Heart right ventricle (tissue), 16 donors: ENCODE data around the gene RP9. TPM values are rescaled to one million over a fixed set of nuclear protein-coding genes. Genes with fewer than 3 reads are reported as not detected.

Experiments
- ATAC-seq, 8 donors: fragments of 200-7000 bp; cut with Tn5 transposase; one replicate each; pipeline ENCODE4 v1.9.1; 2020; ENCODE audit warnings: mild to moderate bottlenecking in 8 of 8, moderate library complexity in 8 of 8, moderate number of reproducible peaks in 1 of 8
- DNase-seq, 2 donors: peaks; one replicate each; pipeline ENCODE4 v3.0.0-alpha.2; 2020
- H3K27ac ChIP-seq, 10 donors: fragments of 200-600 bp; sonication (generic) in 2 of 10; one replicate each; pipeline versions ENCODE4 v1.5.0 to v1.8.0; 2020 to 2022; ENCODE audit warnings: mild to moderate bottlenecking in 3 of 10
- H3K27me3 ChIP-seq, 7 donors: fragments of 200-600 bp; one replicate each; pipeline ENCODE4 v1.8.0; 2021 to 2022; ENCODE audit warnings: mild to moderate bottlenecking in 2 of 7
- H3K36me3 ChIP-seq, 9 donors: fragments of 200-600 bp; sonication (generic) in 1 of 9; one replicate each; pipeline versions ENCODE4 v1.5.0 to v1.8.0; 2020 to 2022; ENCODE audit warnings: mild to moderate bottlenecking in 2 of 9
- H3K4me1 ChIP-seq, 9 donors: fragments of 200-600 bp; sonication (generic) in 1 of 9; one replicate each; pipeline versions ENCODE4 v1.5.0 to v1.8.0; 2020 to 2022; ENCODE audit warnings: mild to moderate bottlenecking in 4 of 9
- H3K4me3 ChIP-seq, 10 donors: fragments of 200-600 bp; sonication (generic) in 2 of 10; one replicate each; pipeline versions ENCODE4 v1.5.0 to v1.8.0; 2020 to 2022; ENCODE audit warnings: mild to moderate bottlenecking in 7 of 10, moderate library complexity in 2 of 10
- H3K9me3 ChIP-seq, 11 donors: fragments of 200-600 bp in 10 of 11; sonication (generic) in 2 of 11; one replicate each; pipeline versions ENCODE4 v1.5.0 to v1.8.0; 2013 to 2022; ENCODE audit warnings: mild to moderate bottlenecking in 2 of 11, control low read depth in 1 of 11, moderate library complexity in 1 of 11
- WGBS, 2 donors: extraction: QIAGEN DNeasy Blood & Tissue Kit; methylation state at CpG; one replicate each; pipeline ENCODE4 v1.1.7; 2013; ENCODE audit warnings: inconsistent platforms in 1 of 2; 5-methylcytosine and 5-hydroxymethylcytosine counted together
- intact Hi-C, 10 donors: fragments of 100-400 bp; cut with DNase I; formaldehyde crosslinking; loops; one replicate each; pipeline versions ENCODE4 v1.11.1 to v1.14.2; 2022
- long read RNA-seq, 3 donors: library from polyadenylated mRNA; unstranded; transcript quantifications; one replicate each; pipeline ENCODE4 v2.0.0, GENCODE V29; 2020 to 2021
- polyA plus RNA-seq, 2 donors: library from polyadenylated mRNA; stranded (reverse); fragments of 200-250 nt; gene quantifications; one replicate each; pipeline ENCODE4 v1.2.3, GENCODE V29; 2013
- total RNA-seq, 10 donors: library from RNA; stranded (reverse); fragmentation: NEBNext Ultra II Directional in 3 of 10; extraction: Animal tissue kit (Norgen Biotek cat#: 25700) in 3 of 10; gene quantifications; one replicate each; pipeline versions ENCODE4 v1.2.1 to v1.2.4, GENCODE V29; 2021 to 2023
- TF ChIP-seq, protein P1 (sequence below), 9 donors: fragments of 200-600 bp; sonication (generic) in 2 of 9; IDR thresholded peaks; one replicate each; pipeline versions ENCODE4 v1.5.0 to v1.8.0; 2021 to 2022; ENCODE audit warnings: antibody characterized with exemption in 9 of 9, mild to moderate bottlenecking in 5 of 9, moderate library complexity in 1 of 9
- donor health status: Arrhythmogenic right ventricular cardiomyopathy.
- donor health status: ischemic (EF 13 %, LVEDD 7.1; RV severe dilation, severe dysfunction).
- donor health status: healthy with polysubstance abuse.
- donor health status: DM: no; HTN: yes; CAD: no.
- donor health status: DM: no; HTN: no; CAD: no.
- donor health status: ischemic (EF 25% LVEDD 6.9; RV normal size, moderate dysfunction).
- donor health status: ischemic (EF 25% LVEDD 5.7; RV mildly dilated, moderate dysfunction).
- donor health status: healthy.
- donor health status: DM: yes; HTN: yes; CAD: no.
- donor health status: Ischemic cardiomyopathy.
- donor health status: ischemic (EF 35%, LVEDD 5.7; RV mildly dilated, moderate dysfunction).
- donor health status: nonischemic (EF 11% LVEDD 7.7; RV severe dilation, severe dysfunction).
- donor health status: DM: yes; HTN: yes; CAD: no.
- donor health status: PGD.
- donor health status: ischemic (EF 29% LVEDD 5.4; RV normal size, mild dysfunction).
- donor health status: nonischemic (EF 23%, LVEDD 6.1; RV moderate dilation, normal function).

The RP9 gene
- 10 to 100 TPM; 12.9 to 21.5 (median 18.8) TPM for total RNA-seq
- polyA plus RNA-seq: 10 to 100 TPM; 20.8 to 43.4 TPM
- long read RNA-seq, donor 1, transcript RP9-201 (6 exons, 1,121 nt): major isoform, 22 of 25 reads
- long read RNA-seq, donor 1, partial matches to known transcripts: 1 of 25 reads
- long read RNA-seq, donor 1, other reads (novel, unspliced or antisense): 2 of 25 reads
- long read RNA-seq, donor 2, transcript RP9-201 (6 exons, 1,121 nt): major isoform, 23 of 27 reads
- long read RNA-seq, donor 2, partial matches to known transcripts: 3 of 27 reads
- long read RNA-seq, donor 2, other reads (novel, unspliced or antisense): 1 of 27 reads
- long read RNA-seq, donor 3, partial matches to known transcripts: 0 of 2 reads
- long read RNA-seq, donor 3, other reads (novel, unspliced or antisense): 0 of 2 reads

DNA sequence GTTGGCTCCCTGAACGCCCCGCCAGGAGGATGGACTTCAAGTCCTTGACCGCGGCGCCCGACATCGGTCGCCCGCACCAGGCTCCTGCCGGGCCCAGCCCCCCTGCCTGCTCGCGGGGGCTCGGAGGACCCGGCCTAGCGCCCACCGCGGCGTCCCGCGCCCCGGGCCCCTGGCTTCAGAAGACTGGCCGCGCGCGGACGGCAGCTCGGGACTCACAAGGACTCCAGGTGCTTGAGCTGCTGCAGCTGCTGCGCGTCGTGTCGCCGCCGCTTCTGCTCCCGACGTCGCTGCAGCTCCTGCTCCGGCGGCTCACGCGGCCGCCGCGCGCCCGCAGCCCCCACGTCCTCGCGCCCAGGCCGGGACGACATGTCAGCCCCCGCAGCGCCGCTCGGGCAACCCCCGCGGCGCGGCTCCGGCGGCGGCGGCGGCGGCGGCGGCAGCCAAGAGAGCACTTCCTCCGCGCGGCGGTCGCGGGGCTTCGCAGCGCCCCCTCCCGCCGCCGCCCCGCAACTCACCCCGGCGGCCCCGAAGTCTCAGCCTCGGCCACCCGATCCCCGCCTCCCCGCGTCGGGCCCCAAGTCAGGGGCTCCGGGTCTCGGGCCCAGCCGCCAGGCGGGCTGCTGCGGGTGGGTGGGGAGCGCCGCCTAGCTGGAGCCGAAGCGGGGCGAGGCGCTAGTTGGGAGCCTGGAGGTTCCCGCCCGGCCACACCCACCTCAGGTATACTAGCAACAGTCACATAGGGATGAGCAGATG is at the start of gene RP9:
TSS of gene RP9 (minus strand) at position 400 of the 753 bp plus-strand sequence. CDS start at position 368, 32 bp downstream.
- TF ChIP-seq, protein P1, sequence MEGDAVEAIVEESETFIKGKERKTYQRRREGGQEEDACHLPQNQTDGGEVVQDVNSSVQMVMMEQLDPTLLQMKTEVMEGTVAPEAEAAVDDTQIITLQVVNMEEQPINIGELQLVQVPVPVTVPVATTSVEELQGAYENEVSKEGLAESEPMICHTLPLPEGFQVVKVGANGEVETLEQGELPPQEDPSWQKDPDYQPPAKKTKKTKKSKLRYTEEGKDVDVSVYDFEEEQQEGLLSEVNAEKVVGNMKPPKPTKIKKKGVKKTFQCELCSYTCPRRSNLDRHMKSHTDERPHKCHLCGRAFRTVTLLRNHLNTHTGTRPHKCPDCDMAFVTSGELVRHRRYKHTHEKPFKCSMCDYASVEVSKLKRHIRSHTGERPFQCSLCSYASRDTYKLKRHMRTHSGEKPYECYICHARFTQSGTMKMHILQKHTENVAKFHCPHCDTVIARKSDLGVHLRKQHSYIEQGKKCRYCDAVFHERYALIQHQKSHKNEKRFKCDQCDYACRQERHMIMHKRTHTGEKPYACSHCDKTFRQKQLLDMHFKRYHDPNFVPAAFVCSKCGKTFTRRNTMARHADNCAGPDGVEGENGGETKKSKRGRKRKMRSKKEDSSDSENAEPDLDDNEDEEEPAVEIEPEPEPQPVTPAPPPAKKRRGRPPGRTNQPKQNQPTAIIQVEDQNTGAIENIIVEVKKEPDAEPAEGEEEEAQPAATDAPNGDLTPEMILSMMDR (IDR thresholded peaks at IDR 0.05): peak; percentile 52 to 83 (median 67)
- Histone ChIP-seq H3K4me1 (peaks cover 12 to 54% (median 44%) of the 10 kb centered on the region in 9 donors), H3K36me3 (no peaks in the 10 kb centered on the region), H3K27me3 (peaks cover 0 to 9% (median 0%) of the 10 kb centered on the region in 7 donors), H3K27ac (peak within 1 kb of the TSS; percentile 56 to 94 (median 90)), H3K9me3 (no peaks in the 10 kb centered on the region), H3K4me3 (peak within 1 kb of the TSS; percentile 84 to 99 (median 98))
- peak; percentile 69 to 95 (median 86) for ATAC-seq
- intact Hi-C loops: loop anchor here in 6 of 10 donors (2.0 to 10.0 kb wide), 10 partner anchors 47 to 414 kb away; partner anchors contain the start of gene NT5C3A (in 2 of the 6)
- peak; percentile 57 to 76 for DNase-seq
- 0% methylated on average over 55 to 100 of the region's 100 CpGs for WGBS, 2 donors

- ATAC-seq (no peak), DNase-seq (no peak)
- H3K4me1 ChIP-seq: peaks cover 0 to 22% (median 13%) of the 10 kb centered on the region in 9 donors
- TF ChIP-seq, protein P1 (IDR thresholded peaks at IDR 0.05): no peak
- H3K27me3 ChIP-seq: no peaks in the 10 kb centered on the region
- no peak overlapping the region for H3K4me3 ChIP-seq
- H3K36me3 ChIP-seq: peaks cover 0 to 24% (median 0%) of the 10 kb centered on the region in 9 donors
- peaks cover 0 to 5% (median 0%) of the 10 kb centered on the region in 11 donors for H3K9me3 ChIP-seq
- 47 to 49% methylated on average over 2 of the region's 2 CpGs for WGBS, 2 donors
- intact Hi-C loops: no loop called here
- peak overlapping the region in 7 of 10 donors; percentile 8 to 73 (median 33) for H3K27ac ChIP-seq
These were observed 48.6 kb upstream of the RP9 start for GRCh38 chr7:33157781-33158180.

DNA sequence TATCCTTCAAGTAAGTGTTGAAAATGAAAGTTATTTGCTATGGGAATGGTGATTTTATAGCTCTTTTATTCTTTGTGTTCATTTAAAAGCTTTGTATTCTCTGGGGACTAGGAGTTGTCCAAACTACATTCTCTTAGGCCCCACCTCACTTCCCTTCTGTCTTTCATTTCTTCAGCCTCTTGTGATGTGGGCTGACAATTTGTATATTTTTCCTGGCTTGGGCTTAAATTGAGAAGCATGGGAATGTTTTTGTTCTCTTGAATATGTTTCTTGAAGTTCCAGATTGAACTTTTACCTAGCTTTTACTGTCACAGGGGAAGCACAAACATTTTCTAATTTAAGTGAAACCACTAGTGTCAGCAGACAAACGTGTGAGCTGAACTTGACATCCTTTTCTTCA is 48.1 kb upstream of the RP9 start:
- DNase-seq (no peak), ATAC-seq (peak in 5 of 8 donors; percentile 42 to 73 (median 52))

More for the DNA sequence above, 48.1 kb upstream of the RP9 start:
- Histone ChIP-seq H3K4me3 (no peak overlapping the region), H3K36me3 (peaks cover 0 to 24% (median 0%) of the 10 kb centered on the region in 9 donors), H3K4me1 (peaks cover 0 to 22% (median 13%) of the 10 kb centered on the region in 9 donors), H3K27ac (peak overlapping the region in 7 of 10 donors; percentile 8 to 73 (median 33)), H3K27me3 (no peaks in the 10 kb centered on the region), H3K9me3 (peaks cover 0 to 5% (median 0%) of the 10 kb centered on the region in 11 donors)
- 15 to 32% methylated on average over 1 of the region's 1 CpG for WGBS, 2 donors
- TF ChIP-seq, protein P1 (IDR thresholded peaks at IDR 0.05): no peak
- intact Hi-C loops: no loop called here
